HG03457 (cell line): ENCODE measurements around the gene AADACL3.
"Not testable (repeated sequence)": the region's sequence is repeated elsewhere in the genome, so short reads cannot be mapped to it uniquely, and the experiment has no call there.

Experiments used
- ATAC-seq: cut with Tn5 transposase; IDR thresholded peaks from one replicate; pipeline ENCODE4 v1.9.1; 2021; ENCODE audit warnings: moderate number of reproducible peaks; ENCODE audit not compliant: unreplicated experiment

AADACL3 gene

GRCh38 chr1:12715896-12716437, at the start of gene AADACL3:
Gene AADACL3, plus strand, starts transcription at chr1:12716110. Its CDS starts 67 bp downstream, at chr1:12716177.
- ATAC-seq: no peak

GRCh38 chr1:12666141-12666735, 49.7 kb upstream of the AADACL3 start:
- ATAC-seq: no peak

- ATAC-seq: no peak
Measured at GRCh38 chr1:12669529-12670068, 46.3 kb upstream of the AADACL3 start.

- no peak for ATAC-seq
Measured at GRCh38 chr1:12674358-12674757, 41.6 kb upstream of the AADACL3 start.

- ATAC-seq: not testable (repeated sequence)
Measured at GRCh38 chr1:12676122-12676521, 39.8 kb upstream of the AADACL3 start.

- no peak for ATAC-seq
Measured at GRCh38 chr1:12677565-12677964, 38.3 kb upstream of the AADACL3 start.

GRCh38 chr1:12678350-12678749, 37.6 kb upstream of the AADACL3 start:
- no peak for ATAC-seq

GRCh38 chr1:12678820-12679219, 37.1 kb upstream of the AADACL3 start:
- ATAC-seq: no peak

GRCh38 chr1:12690156-12690555, 25.8 kb upstream of the AADACL3 start:
- no peak for ATAC-seq

GRCh38 chr1:12692967-12693782, 22.7 kb upstream of the AADACL3 start:
- ATAC-seq: no peak

GRCh38 chr1:12696658-12697057, 19.3 kb upstream of the AADACL3 start:
- no peak for ATAC-seq

- ATAC-seq: no peak
Measured at GRCh38 chr1:12697397-12697796, 18.5 kb upstream of the AADACL3 start.

- ATAC-seq: no peak
Measured at GRCh38 chr1:12703821-12704451, 12.0 kb upstream of the AADACL3 start.

- ATAC-seq: no peak
Measured at GRCh38 chr1:12706061-12706460, 9.8 kb upstream of the AADACL3 start.

- ATAC-seq: no peak
Measured at GRCh38 chr1:12708396-12709090, 7.4 kb upstream of the AADACL3 start.

GRCh38 chr1:12709091-12709491, 6.8 kb upstream of the AADACL3 start:
- ATAC-seq: no peak

GRCh38 chr1:12709696-12710095, 6.2 kb upstream of the AADACL3 start:
- ATAC-seq: no peak

GRCh38 chr1:12711536-12711935, 4.4 kb upstream of the AADACL3 start:
- ATAC-seq: no peak

GRCh38 chr1:12712076-12712475, 3.8 kb upstream of the AADACL3 start:
- ATAC-seq: no peak

GRCh38 chr1:12712929-12713328, 3.0 kb upstream of the AADACL3 start:
- no peak for ATAC-seq

GRCh38 chr1:12713651-12714050, 2.3 kb upstream of the AADACL3 start:
- not testable (repeated sequence) for ATAC-seq
